Astrocyte (in vitro differentiated cells and primary cell): Measurements from ENCODE around the gene DENND2A. TPM values are rescaled to one million over a fixed set of nuclear protein-coding genes. Genes with fewer than 3 reads are reported as not detected.
"Not testable (repeated sequence)": the region's sequence is repeated elsewhere in the genome, so short reads cannot be mapped to it uniquely, and the experiment has no call there.

ENCODE experiments used
- DNase-seq: peaks from one replicate; pipeline ENCODE4 v3.0.0-alpha.2; 2010; ENCODE audit warnings: low read depth
- FAIRE-seq: peaks from 2 replicates; lab custom pipeline; 2011; peaks lifted over from hg19 to GRCh38; lab: Jason Lieb, UNC
- H2AFZ ChIP-seq: 2 replicates; pipeline ENCODE4 v1.6.0; 2012; ENCODE audit warnings: low read depth, low read length, inconsistent platforms
- H3K27ac ChIP-seq: 2 replicates; pipeline ENCODE4 v1.5.1; 2011; ENCODE audit warnings: low read depth, low read length, inconsistent platforms
- H3K27me3 ChIP-seq: 2 replicates; pipeline ENCODE4 v1.6.0; 2011; ENCODE audit warnings: low read length, inconsistent platforms; ENCODE audit not compliant: insufficient read depth
- H3K36me3 ChIP-seq: 2 replicates; pipeline ENCODE4 v1.5.1; 2011; ENCODE audit warnings: low read length, inconsistent platforms; ENCODE audit not compliant: insufficient read depth
- H3K4me1 ChIP-seq: 2 replicates; pipeline ENCODE4 v1.5.1; 2011; ENCODE audit warnings: low read length, inconsistent platforms; ENCODE audit not compliant: insufficient read depth
- H3K4me2 ChIP-seq: 2 replicates; pipeline ENCODE4 v1.6.0; 2012; ENCODE audit warnings: low read length, inconsistent platforms
- H3K4me3 ChIP-seq: 2 replicates; pipeline ENCODE4 v1.5.1; 2011; ENCODE audit warnings: low read depth, mild to moderate bottlenecking, low read length, inconsistent platforms; ENCODE audit not compliant: insufficient read depth
- H3K79me2 ChIP-seq: 2 replicates; pipeline ENCODE4 v1.6.0; 2012; ENCODE audit warnings: mild to moderate bottlenecking, low read length, inconsistent platforms; ENCODE audit not compliant: insufficient read depth
- H3K9ac ChIP-seq: 2 replicates; pipeline ENCODE4 v1.6.0; 2012; ENCODE audit warnings: mild to moderate bottlenecking, low read length, inconsistent platforms
- H3K9me3 ChIP-seq: 2 replicates; pipeline ENCODE4 v1.5.1; 2012; ENCODE audit warnings: low read depth, mild to moderate bottlenecking, low read length, inconsistent platforms; ENCODE audit not compliant: insufficient read depth
- H4K20me1 ChIP-seq: 2 replicates; pipeline ENCODE4 v1.6.0; 2012; ENCODE audit warnings: low read length, inconsistent platforms; ENCODE audit not compliant: insufficient read depth
- H3K27ac Mint-ChIP-seq: one replicate; pipeline ENCODE4 v1.8.0; 2021; ENCODE audit warnings: mild to moderate bottlenecking, mixed read lengths; ENCODE audit not compliant: unreplicated experiment
- H3K27me3 Mint-ChIP-seq: one replicate; pipeline ENCODE4 v1.8.0; 2021; ENCODE audit warnings: low read depth, mixed read lengths; ENCODE audit not compliant: unreplicated experiment
- H3K36me3 Mint-ChIP-seq: one replicate; pipeline ENCODE4 v1.8.0; 2021; ENCODE audit warnings: low read depth, mixed read lengths; ENCODE audit not compliant: unreplicated experiment
- H3K4me1 Mint-ChIP-seq: one replicate; pipeline ENCODE4 v1.8.0; 2021; ENCODE audit warnings: low read depth, mixed read lengths; ENCODE audit not compliant: unreplicated experiment
- H3K4me3 Mint-ChIP-seq: one replicate; pipeline ENCODE4 v1.8.0; 2021; ENCODE audit warnings: mild to moderate bottlenecking, moderate library complexity, mixed read lengths; ENCODE audit not compliant: unreplicated experiment
- H3K9me3 Mint-ChIP-seq: one replicate; pipeline ENCODE4 v1.8.0; 2021; ENCODE audit warnings: mild to moderate bottlenecking, mixed read lengths; ENCODE audit not compliant: unreplicated experiment
- CTCF ChIP-seq: IDR thresholded peaks from 2 replicates; pipeline ENCODE4 v1.5.1; 2011; ENCODE audit warnings: low read depth, mild to moderate bottlenecking, inconsistent platforms, low read length, moderate library complexity; ENCODE audit not compliant: insufficient read depth
- EZH2 ChIP-seq: IDR thresholded peaks from 2 replicates; pipeline ENCODE4 v1.6.1; 2012; ENCODE audit warnings: mild to moderate bottlenecking, low read length, inconsistent platforms; ENCODE audit not compliant: insufficient read depth
- total RNA-seq: library from RNA; stranded (reverse); gene quantifications from 2 replicates; pipeline ENCODE4 v1.2.1, GENCODE V29; 2021

DENND2A gene
- total RNA-seq, 1 donor from 2014 or later: 42.1 TPM

GRCh38 chr7:140568021-140568813, 72.4 kb downstream of the DENND2A start:
- peaks cover 17% of the 10 kb centered on the region for H3K4me1 ChIP-seq
- Mint-ChIP-seq H3K36me3 (peaks cover 30% of the 10 kb centered on the region), H3K4me1 (peaks cover 2% of the 10 kb centered on the region), H3K27me3 (no peaks in the 10 kb centered on the region), H3K9me3 (no peaks in the 10 kb centered on the region), H3K4me3 (no peak overlapping the region), H3K27ac (no peak overlapping the region)
- H2AFZ ChIP-seq: no peak overlapping the region
- no peaks in the 10 kb centered on the region for H3K9me3 ChIP-seq
- H3K4me3 ChIP-seq: no peak overlapping the region
- H3K79me2 ChIP-seq: no peaks in the 10 kb centered on the region
- no peaks in the 10 kb centered on the region for H3K27me3 ChIP-seq
- H4K20me1 ChIP-seq: no peaks in the 10 kb centered on the region
- TF ChIP-seq CTCF (no peak), EZH2 (no peak)
- peaks cover 7% of the 10 kb centered on the region for H3K36me3 ChIP-seq
- no peak overlapping the region for H3K27ac ChIP-seq
- H3K4me2 ChIP-seq: no peak overlapping the region
- no peak overlapping the region for H3K9ac ChIP-seq
- FAIRE-seq (no peak), DNase-seq (no peak)

GRCh38 chr7:140566186-140566585, 74.4 kb downstream of the DENND2A start:
- H3K4me1 ChIP-seq: peaks cover 19% of the 10 kb centered on the region
- peak overlapping the region; percentile 55 for H3K27ac ChIP-seq
- not testable (repeated sequence) for H3K27me3 Mint-ChIP-seq, H3K9me3 ChIP-seq, H2AFZ ChIP-seq, FAIRE-seq, H3K4me3 ChIP-seq, H4K20me1 ChIP-seq, H3K4me3 Mint-ChIP-seq, H3K4me1 Mint-ChIP-seq, H3K9ac ChIP-seq, H3K36me3 ChIP-seq, H3K79me2 ChIP-seq, H3K27me3 ChIP-seq, H3K9me3 Mint-ChIP-seq
- DNase-seq: peak; percentile 60
- peak overlapping the region; percentile 49 for H3K27ac Mint-ChIP-seq
- peak overlapping the region; percentile 38 for H3K4me2 ChIP-seq
- H3K36me3 Mint-ChIP-seq: peaks cover 31% of the 10 kb centered on the region

GRCh38 chr7:140565761-140566160, 74.9 kb downstream of the DENND2A start:
- not testable (repeated sequence) for H3K4me3 Mint-ChIP-seq, H3K27ac ChIP-seq, H3K27me3 Mint-ChIP-seq, H3K9me3 Mint-ChIP-seq, DNase-seq, H3K9me3 ChIP-seq, H3K4me2 ChIP-seq, H3K4me3 ChIP-seq, H3K27ac Mint-ChIP-seq, H3K79me2 ChIP-seq, H3K9ac ChIP-seq, H2AFZ ChIP-seq, H3K36me3 ChIP-seq, H3K4me1 Mint-ChIP-seq, H3K27me3 ChIP-seq, FAIRE-seq, H4K20me1 ChIP-seq
- H3K4me1 ChIP-seq: peaks cover 19% of the 10 kb centered on the region
- H3K36me3 Mint-ChIP-seq: peaks cover 31% of the 10 kb centered on the region
